ENCODE results near the gene ZBTB20.

DNA sequence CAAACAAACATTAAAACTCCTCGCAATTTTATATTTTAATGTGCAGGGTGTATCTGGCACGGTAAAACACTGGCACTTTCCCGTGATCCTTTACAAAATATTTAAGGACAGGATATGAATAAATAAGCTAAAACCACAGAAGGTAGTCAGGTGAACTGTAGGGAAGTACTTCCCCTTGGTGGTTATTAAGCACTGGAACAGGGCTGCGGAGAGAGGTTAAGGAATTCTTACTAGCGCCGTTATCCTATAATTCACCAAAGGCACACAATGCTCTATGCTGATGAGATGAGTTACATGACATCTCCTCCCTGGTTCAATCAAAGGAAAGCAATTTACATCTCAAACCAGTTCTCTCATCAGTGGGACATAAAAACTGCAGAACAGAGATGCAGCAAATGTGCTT, 289.8 kb downstream of the ZBTB20 start:
- TF ChIP-seq EZH2 (IDR thresholded peaks at IDR 0.05; ENCODE audit: borderline replicate concordance, low read depth, low read length, severe bottlenecking), result no peak
- TF ChIP-seq, protein P1, sequence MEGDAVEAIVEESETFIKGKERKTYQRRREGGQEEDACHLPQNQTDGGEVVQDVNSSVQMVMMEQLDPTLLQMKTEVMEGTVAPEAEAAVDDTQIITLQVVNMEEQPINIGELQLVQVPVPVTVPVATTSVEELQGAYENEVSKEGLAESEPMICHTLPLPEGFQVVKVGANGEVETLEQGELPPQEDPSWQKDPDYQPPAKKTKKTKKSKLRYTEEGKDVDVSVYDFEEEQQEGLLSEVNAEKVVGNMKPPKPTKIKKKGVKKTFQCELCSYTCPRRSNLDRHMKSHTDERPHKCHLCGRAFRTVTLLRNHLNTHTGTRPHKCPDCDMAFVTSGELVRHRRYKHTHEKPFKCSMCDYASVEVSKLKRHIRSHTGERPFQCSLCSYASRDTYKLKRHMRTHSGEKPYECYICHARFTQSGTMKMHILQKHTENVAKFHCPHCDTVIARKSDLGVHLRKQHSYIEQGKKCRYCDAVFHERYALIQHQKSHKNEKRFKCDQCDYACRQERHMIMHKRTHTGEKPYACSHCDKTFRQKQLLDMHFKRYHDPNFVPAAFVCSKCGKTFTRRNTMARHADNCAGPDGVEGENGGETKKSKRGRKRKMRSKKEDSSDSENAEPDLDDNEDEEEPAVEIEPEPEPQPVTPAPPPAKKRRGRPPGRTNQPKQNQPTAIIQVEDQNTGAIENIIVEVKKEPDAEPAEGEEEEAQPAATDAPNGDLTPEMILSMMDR (IDR thresholded peaks at IDR 0.05; ENCODE audit: borderline replicate concordance, extremely low read depth, low read length, poor library complexity, severe bottlenecking), result no peak

Data from DND-41 (cell line).